ENCODE results near the gene BEND2. TPM values are rescaled to one million over a fixed set of nuclear protein-coding genes. Genes with fewer than 3 reads are reported as not detected.

The BEND2 gene
- total RNA-seq, 1 experiment from 2014 or later = not detected

GRCh38 chrX:18227458-18227857 lies 6.8 kb upstream of the BEND2 start:
- Histone ChIP-seq H4K8ac (replicated peaks; ENCODE audit: insufficient read length, low read depth, low read length) (no peak overlapping the region), H3K4me1 (ENCODE audit: insufficient read depth, low read length) (no peaks in the 10 kb centered on the region), H2AFZ (ENCODE audit: low read length) (no peak overlapping the region), H3T11ph (ENCODE audit: low read length) (no peak overlapping the region), H4K5ac (ENCODE audit: insufficient read length, low read depth, low read length) (no peak overlapping the region), H3K27me3 (ENCODE audit: insufficient read depth, low read length) (no peaks in the 10 kb centered on the region), H4K20me1 (ENCODE audit: control insufficient read depth, insufficient read depth, insufficient read length) (no peaks in the 10 kb centered on the region), H3K18ac (ENCODE audit: insufficient read length, low read depth, low read length) (no peak overlapping the region), H3K4ac (ENCODE audit: low read depth, low read length) (no peak overlapping the region), H2AK5ac (ENCODE audit: insufficient read length, low read length) (no peak overlapping the region), H2BK5ac (ENCODE audit: insufficient read length, low read length) (no peak overlapping the region), H3K9me3 (ENCODE audit: control insufficient read depth, low read depth, low read length) (peaks cover 47% of the 10 kb centered on the region), H3K79me2 (ENCODE audit: insufficient read depth, low read length) (no peaks in the 10 kb centered on the region), H2BK20ac (ENCODE audit: low read depth, low read length, poor library complexity, severe bottlenecking) (no peak overlapping the region), H3K79me1 (ENCODE audit: insufficient read depth, low read depth, low read length, poor library complexity, severe bottlenecking) (no peaks in the 10 kb centered on the region), H3K14ac (ENCODE audit: insufficient read depth, low read length) (no peak overlapping the region), H2BK15ac (ENCODE audit: low read depth, low read length) (no peak overlapping the region), H3K27ac (ENCODE audit: insufficient read length, low read depth, low read length) (no peak overlapping the region), H3K56ac (ENCODE audit: insufficient read length, low read depth, low read length) (no peak overlapping the region), H3K23ac (ENCODE audit: insufficient read length, low read depth, low read length) (no peak overlapping the region), H3K23me2 (ENCODE audit: insufficient read length, low read depth, low read length, poor library complexity, severe bottlenecking) (no peaks in the 10 kb centered on the region), H3K9ac (ENCODE audit: extremely low read depth, insufficient read length, low read length) (no peak overlapping the region), H3K4me2 (ENCODE audit: insufficient read depth, insufficient read length, low read length) (no peak overlapping the region), H2BK120ac (ENCODE audit: low read depth, low read length, poor library complexity, severe bottlenecking) (no peak overlapping the region), H2BK12ac (ENCODE audit: insufficient read length, low read depth, low read length) (no peak overlapping the region), H4K91ac (ENCODE audit: insufficient read length, low read depth, low read length) (no peak overlapping the region)
- no peak overlapping the region for H3K27ac Mint-ChIP-seq
- DNase-seq = no peak
- peaks cover 0 to 4% of the 10 kb centered on the region in 2 experiments; a peak in 1 of 4 replicates for H3K4me1 Mint-ChIP-seq
- no CpG with 5 or more reads among the region's 7 CpGs for WGBS (ENCODE audit: extremely low coverage, insufficient read length, low lambda C conversion rate)
- TF ChIP-seq, protein P1, sequence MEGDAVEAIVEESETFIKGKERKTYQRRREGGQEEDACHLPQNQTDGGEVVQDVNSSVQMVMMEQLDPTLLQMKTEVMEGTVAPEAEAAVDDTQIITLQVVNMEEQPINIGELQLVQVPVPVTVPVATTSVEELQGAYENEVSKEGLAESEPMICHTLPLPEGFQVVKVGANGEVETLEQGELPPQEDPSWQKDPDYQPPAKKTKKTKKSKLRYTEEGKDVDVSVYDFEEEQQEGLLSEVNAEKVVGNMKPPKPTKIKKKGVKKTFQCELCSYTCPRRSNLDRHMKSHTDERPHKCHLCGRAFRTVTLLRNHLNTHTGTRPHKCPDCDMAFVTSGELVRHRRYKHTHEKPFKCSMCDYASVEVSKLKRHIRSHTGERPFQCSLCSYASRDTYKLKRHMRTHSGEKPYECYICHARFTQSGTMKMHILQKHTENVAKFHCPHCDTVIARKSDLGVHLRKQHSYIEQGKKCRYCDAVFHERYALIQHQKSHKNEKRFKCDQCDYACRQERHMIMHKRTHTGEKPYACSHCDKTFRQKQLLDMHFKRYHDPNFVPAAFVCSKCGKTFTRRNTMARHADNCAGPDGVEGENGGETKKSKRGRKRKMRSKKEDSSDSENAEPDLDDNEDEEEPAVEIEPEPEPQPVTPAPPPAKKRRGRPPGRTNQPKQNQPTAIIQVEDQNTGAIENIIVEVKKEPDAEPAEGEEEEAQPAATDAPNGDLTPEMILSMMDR (conservative IDR thresholded peaks at IDR 0.05) = no peak
- no peak overlapping the region for H3K4me3 Mint-ChIP-seq
- H3K9me3 Mint-ChIP-seq = peaks cover 63 to 73% of the 10 kb centered on the region in 2 experiments
- H3K27me3 Mint-ChIP-seq (ENCODE audit: low read depth) = peaks cover 3% of the 10 kb centered on the region
- peaks cover 0 to 6% (median 0%) of the 10 kb centered on the region in 3 experiments; a peak in 2 of 7 replicates for H3K36me3 Mint-ChIP-seq (ENCODE audit: insufficient read depth in 1 of 3, low read depth in 3 of 3)
